Pancreas (tissue), 10 donors: ENCODE measurements around the gene DBP. TPM values are rescaled to one million over a fixed set of nuclear protein-coding genes. Genes with fewer than 3 reads are reported as not detected.
A peak's percentile ranks its signal among the peaks of the same experiment; 100 is the strongest.

Source experiments
- ATAC-seq, 4 donors: fragments of 200-7000 bp; cut with Tn5 transposase; one replicate each; pipeline versions ENCODE4 v1.8.0 to v1.9.1; 2020; ENCODE audit warnings: mild to moderate bottlenecking in 4 of 4, moderate library complexity in 4 of 4
- DNase-seq, 6 donors: peaks; one replicate each; pipeline ENCODE4 v3.0.0-alpha.2; 2020
- FAIRE-seq: peaks from 2 replicates; lab custom pipeline; 2012; peaks lifted over from hg19 to GRCh38; lab: Jason Lieb, UNC
- H3K27ac ChIP-seq, 4 donors: fragments of 200-600 bp; sonication (generic); 1 replicate in 3 of 4; 2 replicates in 1 of 4; pipeline versions ENCODE4 v1.5.0 to v1.8.0; 2020
- H3K27me3 ChIP-seq, 4 donors: fragments of 200-600 bp; one replicate each; pipeline ENCODE4 v1.8.0; 2021
- H3K36me3 ChIP-seq, 3 donors: fragments of 200-600 bp; sonication (generic) in 1 of 3; one replicate each; pipeline versions ENCODE4 v1.5.0 to v1.8.0; 2020 to 2021
- H3K4me1 ChIP-seq, 3 donors: fragments of 200-600 bp; one replicate each; pipeline ENCODE4 v1.8.0; 2021
- H3K4me3 ChIP-seq, 4 donors: fragments of 200-600 bp; sonication (generic) in 2 of 4; one replicate each; pipeline versions ENCODE4 v1.5.0 to v1.8.0; 2020 to 2021
- H3K9me3 ChIP-seq, 4 donors: fragments of 200-600 bp; one replicate each; pipeline ENCODE4 v1.8.0; 2021
- CTCF ChIP-seq, 4 donors: fragments of 200-600 bp; sonication (generic) in 3 of 4; IDR thresholded peaks; one replicate each; pipeline versions ENCODE4 v1.5.0 to v1.8.0; 2021; ENCODE audit warnings: antibody characterized with exemption in 4 of 4
- WGBS, 2 donors: extraction: QIAGEN DNeasy Blood & Tissue Kit; methylation state at CpG; one replicate each; pipeline ENCODE4 v1.1.7; 2013; 5-methylcytosine and 5-hydroxymethylcytosine counted together
- intact Hi-C, 3 donors: fragments of 100-400 bp; cut with DNase I; formaldehyde crosslinking; loops; one replicate each; pipeline versions ENCODE4 v1.11.1 to v1.14.2; 2022
- polyA plus RNA-seq, 2 donors: library from polyadenylated mRNA; stranded (reverse); fragments of 200-250 nt; gene quantifications; one replicate each; pipeline ENCODE4 v1.2.3, GENCODE V29; 2013
- total RNA-seq, 6 donors: library from RNA; stranded (reverse); fragmentation: NEBNext Ultra II Directional in 4 of 6; extraction: Animal tissue kit (Norgen Biotek cat#: 25700) in 4 of 6; gene quantifications; one replicate each; pipeline versions ENCODE4 v1.2.1 to v1.2.4, GENCODE V29; 2021 to 2023
- donor health status: healthy with polysubstance abuse.
- donor health status: DM: no; HTN: no; CAD: no; lungs with moderate emphysema.
- donor health status: DM: no; HTN: no; CAD: no.
- donor health status: control.
- donor health status: control.
- donor health status: Bipolar disorder and iron deficiency.
- donor health status: DM: yes; HTN: yes; CAD: no.
- donor health status: DM: no; HTN: no; CAD: no.
- donor health status: DM: no; HTN: no; CAD: no.
- donor health status: DM: yes; HTN: yes; CAD: no.

DBP gene
- total and polyA plus RNA-seq, 8 donors: 3.3 to 11.4 (median 6.5) TPM

GRCh38 chr19:48648134-48648533, 11.0 kb upstream of the DBP start:
- no peaks in the 10 kb centered on the region for H3K27me3 ChIP-seq
- no peak for TF ChIP-seq CTCF (IDR thresholded peaks at IDR 0.05)
- no peaks in the 10 kb centered on the region for H3K9me3 ChIP-seq
- no peak for ATAC-seq
- intact Hi-C loops: loop anchor here in 1 of 3 donors (10.0 kb wide), 1 partner anchor 197 kb away; no protein-coding TSS in a partner anchor
- no peak for DNase-seq
- H3K4me3 ChIP-seq: no peak overlapping the region
- no peaks in the 10 kb centered on the region for H3K36me3 ChIP-seq
- no peak for FAIRE-seq
- WGBS, 2 donors: 68 to 70% methylated on average over 2 of the region's 2 CpGs
- peaks cover 0 to 3% (median 0%) of the 10 kb centered on the region in 3 donors for H3K4me1 ChIP-seq
- no peak overlapping the region for H3K27ac ChIP-seq

GRCh38 chr19:48646722-48647216, 9.6 kb upstream of the DBP start:
- Histone ChIP-seq H3K4me1 (peaks cover 0 to 3% (median 0%) of the 10 kb centered on the region in 3 donors), H3K27ac (peak overlapping the region in 2 of 4 donors; percentile 82 to 86), H3K4me3 (peak overlapping the region in 2 of 4 donors; percentile 51 to 52), H3K27me3 (no peaks in the 10 kb centered on the region), H3K36me3 (no peaks in the 10 kb centered on the region), H3K9me3 (no peaks in the 10 kb centered on the region)
- DNase-seq (no peak), FAIRE-seq (no peak), ATAC-seq (no peak)
- WGBS, 2 donors: 11 to 14% methylated on average over 6 to 8 of the region's 10 CpGs
- intact Hi-C loops: loop anchor here in 1 of 3 donors (10.0 kb wide), 1 partner anchor 198 kb away; no protein-coding TSS in a partner anchor
- no peak for TF ChIP-seq CTCF (IDR thresholded peaks at IDR 0.05)

GRCh38 chr19:48646001-48646721, 9.0 kb upstream of the DBP start, which contains the start of gene CA11:
TSS of gene CA11 (minus strand) at chr19:48646187. CDS start at chr19:48645632, 555 bp downstream.
- Histone ChIP-seq H3K4me1 (peaks cover 0 to 3% (median 0%) of the 10 kb centered on the region in 3 donors), H3K27ac (peak within 1 kb of the TSS; percentile 56 to 86 (median 79)), H3K36me3 (no peaks in the 10 kb centered on the region), H3K9me3 (no peaks in the 10 kb centered on the region), H3K27me3 (no peaks in the 10 kb centered on the region), H3K4me3 (peak within 1 kb of the TSS; percentile 15 to 52 (median 36))
- TF ChIP-seq CTCF (IDR thresholded peaks at IDR 0.05): peak; percentile 73 to 86 (median 84)
- DNase-seq (peak; percentile 88 to 97 (median 92)), FAIRE-seq (no peak), ATAC-seq (peak; percentile 88 to 95 (median 91))
- 1 to 2% methylated on average over 22 to 33 of the region's 33 CpGs for WGBS, 2 donors
- intact Hi-C loops: loop anchor here in 1 of 3 donors (10.0 kb wide), 1 partner anchor 199 kb away; no protein-coding TSS in a partner anchor

GRCh38 chr19:48645620-48646000, 8.4 kb upstream of the DBP start:
- Histone ChIP-seq H3K4me1 (peaks cover 0 to 3% (median 0%) of the 10 kb centered on the region in 3 donors), H3K4me3 (peak overlapping the region; percentile 15 to 52 (median 36)), H3K36me3 (no peaks in the 10 kb centered on the region), H3K9me3 (no peaks in the 10 kb centered on the region), H3K27ac (peak overlapping the region; percentile 56 to 86 (median 79)), H3K27me3 (no peaks in the 10 kb centered on the region)
- no peak for FAIRE-seq
- no peak for DNase-seq
- intact Hi-C loops: loop anchor here in 1 of 3 donors (10.0 kb wide), 1 partner anchor 199 kb away; no protein-coding TSS in a partner anchor
- no peak for TF ChIP-seq CTCF (IDR thresholded peaks at IDR 0.05)
- WGBS, 2 donors: 0 to 2% methylated on average over 6 of the region's 6 CpGs
- peak in 3 of 4 donors; percentile 6 to 10 (median 8) for ATAC-seq
